Neuronal stem cell (in vitro differentiated cells): ENCODE results near the gene CLTC.

Source experiments
- DNase-seq: peaks from one replicate; pipeline ENCODE4 v3.0.0-alpha.2; 2013; ENCODE audit warnings: low spot score
- H2AFZ ChIP-seq: one replicate; pipeline ENCODE4 v1.6.1; 2013; ENCODE audit warnings: mild to moderate bottlenecking, low read length, inconsistent platforms
- H2AK5ac ChIP-seq: 2 replicates; pipeline ENCODE4 v1.6.1; 2013; ENCODE audit warnings: low read depth, mild to moderate bottlenecking, inconsistent platforms, low read length, moderate library complexity, mixed read lengths
- H2BK120ac ChIP-seq: 2 replicates; pipeline ENCODE4 v1.6.1; 2013; ENCODE audit warnings: low read depth, mild to moderate bottlenecking, inconsistent platforms, low read length, moderate library complexity, mixed read lengths
- H2BK12ac ChIP-seq: one replicate; pipeline ENCODE4 v1.6.1; 2013; ENCODE audit warnings: low read length, inconsistent platforms
- H2BK15ac ChIP-seq: 2 replicates; pipeline ENCODE4 v1.6.1; 2013; ENCODE audit warnings: mild to moderate bottlenecking, low read length, inconsistent platforms, mixed read lengths
- H2BK5ac ChIP-seq: one replicate; pipeline ENCODE4 v1.6.1; 2013; ENCODE audit warnings: inconsistent platforms, mild to moderate bottlenecking, low read length, moderate library complexity
- H3K14ac ChIP-seq: one replicate; pipeline ENCODE4 v1.6.1; 2013; ENCODE audit warnings: low read length, inconsistent platforms
- H3K18ac ChIP-seq: 2 replicates; pipeline ENCODE4 v1.6.1; 2013; ENCODE audit warnings: low read length, inconsistent platforms
- H3K23ac ChIP-seq: 2 replicates; pipeline ENCODE4 v1.6.1; 2013; ENCODE audit warnings: low read depth, mild to moderate bottlenecking, mixed read lengths, low read length, inconsistent platforms; ENCODE audit not compliant: poor library complexity
- H3K27ac ChIP-seq: replicated peaks from 3 replicates; pipeline ENCODE4 v1.5.1; 2013; ENCODE audit warnings: low read length, inconsistent platforms
- H3K27me3 ChIP-seq, 3 experiments: 2 replicates each; pipeline ENCODE4 v1.6.1; 2013; ENCODE audit warnings: low read length in 3 of 3, mild to moderate bottlenecking in 2 of 3, inconsistent platforms in 1 of 3, low read depth in 1 of 3, mixed read lengths in 1 of 3, moderate library complexity in 1 of 3; ENCODE audit not compliant: control insufficient read depth in 3 of 3, insufficient read depth in 3 of 3
- H3K36me3 ChIP-seq, 2 donors: replicated peaks in 1 of 2; 2 replicates each; pipeline ENCODE4 v1.6.1; 2013; ENCODE audit warnings: low read length in 2 of 2; ENCODE audit not compliant: control insufficient read depth in 2 of 2, insufficient read depth in 2 of 2
- H3K4ac ChIP-seq: 2 replicates; pipeline ENCODE4 v1.6.1; 2013; ENCODE audit warnings: inconsistent platforms, mild to moderate bottlenecking, low read length, moderate library complexity
- H3K4me1 ChIP-seq, 2 donors: 1 replicate in 1 of 2; 2 replicates in 1 of 2; pipeline ENCODE4 v1.6.1; 2013; ENCODE audit warnings: low read length in 2 of 2, low read depth in 1 of 2; ENCODE audit not compliant: control insufficient read depth in 2 of 2, insufficient read depth in 1 of 2
- H3K4me2 ChIP-seq: one replicate; pipeline ENCODE4 v1.6.1; 2013; ENCODE audit warnings: mild to moderate bottlenecking, low read length, inconsistent platforms; ENCODE audit not compliant: insufficient read depth, poor library complexity, severe bottlenecking
- H3K4me3 ChIP-seq, 2 donors: 2 replicates each; pipeline ENCODE4 v1.5.1; 2013; ENCODE audit warnings: low read length in 2 of 2, mild to moderate bottlenecking in 2 of 2, inconsistent platforms in 1 of 2, moderate library complexity in 1 of 2
- H3K79me1 ChIP-seq: one replicate; pipeline ENCODE4 v1.6.1; 2013; ENCODE audit warnings: low read depth, mild to moderate bottlenecking, inconsistent platforms, low read length, moderate library complexity
- H3K9ac ChIP-seq: one replicate; pipeline ENCODE4 v1.6.1; 2013; ENCODE audit warnings: mild to moderate bottlenecking, low read depth, low read length, inconsistent platforms; ENCODE audit not compliant: poor library complexity
- H3K9me3 ChIP-seq, 2 donors: replicated peaks in 1 of 2; 2 replicates each; pipeline versions ENCODE3 to v1.6.1; 2013; ENCODE audit warnings: low read length in 2 of 2, mild to moderate bottlenecking in 2 of 2, inconsistent platforms in 1 of 2, low read depth in 1 of 2, mixed read lengths in 1 of 2, moderate library complexity in 1 of 2; ENCODE audit not compliant: control insufficient read depth in 2 of 2, insufficient read depth in 1 of 2
- H4K8ac ChIP-seq: one replicate; pipeline ENCODE4 v1.6.1; 2013; ENCODE audit warnings: low read depth, mild to moderate bottlenecking, inconsistent platforms, low read length, moderate library complexity
- H4K91ac ChIP-seq: one replicate; pipeline ENCODE4 v1.6.1; 2013; ENCODE audit warnings: low read length, low read depth, mild to moderate bottlenecking, inconsistent platforms; ENCODE audit not compliant: poor library complexity
- WGBS, 2 donors: extraction: QIAGEN DNeasy Blood & Tissue Kit; methylation state at CpG; one replicate each; pipeline ENCODE4 v1.1.7; 2013; ENCODE audit warnings: missing lambda C conversion rate in 2 of 2, mixed read lengths in 1 of 2; ENCODE audit not compliant: insufficient read length in 2 of 2, insufficient replicate concordance in 1 of 2; ENCODE audit errors: extremely low coverage in 2 of 2; 5-methylcytosine and 5-hydroxymethylcytosine counted together

Gene CLTC

GRCh38 chr17:59632398-59632797 is 12.7 kb downstream of the CLTC start:
- DNase-seq: no peak
- H3K18ac ChIP-seq: no peak overlapping the region
- no peaks in the 10 kb centered on the region for H3K27me3 ChIP-seq
- H4K8ac ChIP-seq: no peak overlapping the region
- no peak overlapping the region for H3K4ac ChIP-seq
- no peak overlapping the region for H4K91ac ChIP-seq
- peaks cover 0 to 13% of the 10 kb centered on the region in 2 donors for H3K4me1 ChIP-seq
- no peak overlapping the region for H2AFZ ChIP-seq
- no peak overlapping the region for H3K9ac ChIP-seq
- WGBS, 2 donors: no CpG with 5 or more reads among the region's 6 CpGs
- H3K4me2 ChIP-seq: no peak overlapping the region
- no peak overlapping the region for H3K14ac ChIP-seq
- peaks cover 0 to 2% of the 10 kb centered on the region in 2 donors for H3K9me3 ChIP-seq
- H3K36me3 ChIP-seq: peaks cover 0 to 57% of the 10 kb centered on the region in 2 donors
- peaks cover 8% of the 10 kb centered on the region for H3K79me1 ChIP-seq
- H2BK15ac ChIP-seq: no peak overlapping the region
- no peak overlapping the region for H3K4me3 ChIP-seq
- H2BK5ac ChIP-seq: no peak overlapping the region
- no peak overlapping the region for H3K23ac ChIP-seq
- no peak overlapping the region for H3K27ac ChIP-seq
- H2BK12ac ChIP-seq: no peak overlapping the region
- no peak overlapping the region for H2AK5ac ChIP-seq
- H2BK120ac ChIP-seq: no peak overlapping the region

GRCh38 chr17:59633658-59634359 is 14.1 kb downstream of the CLTC start:
- Histone ChIP-seq H2AFZ (no peak overlapping the region), H4K8ac (no peak overlapping the region), H3K36me3 (peaks cover 0 to 44% of the 10 kb centered on the region in 2 donors), H4K91ac (no peak overlapping the region), H2AK5ac (no peak overlapping the region), H3K27me3 (no peaks in the 10 kb centered on the region), H3K79me1 (peaks cover 10% of the 10 kb centered on the region), H3K4me3 (no peak overlapping the region), H3K27ac (no peak overlapping the region), H2BK12ac (no peak overlapping the region), H3K4me1 (peaks cover 0 to 13% of the 10 kb centered on the region in 2 donors), H3K4me2 (no peak overlapping the region), H2BK120ac (no peak overlapping the region), H3K23ac (no peak overlapping the region), H2BK5ac (no peak overlapping the region), H3K9me3 (peaks cover 0 to 2% of the 10 kb centered on the region in 2 donors), H3K18ac (no peak overlapping the region), H2BK15ac (no peak overlapping the region), H3K9ac (no peak overlapping the region), H3K14ac (no peak overlapping the region), H3K4ac (no peak overlapping the region)
- no CpG with 5 or more reads among the region's 5 CpGs for WGBS, 2 donors
- DNase-seq: no peak

GRCh38 chr17:59634632-59635541 is 15.2 kb downstream of the CLTC start:
- Histone ChIP-seq H3K27me3 (no peaks in the 10 kb centered on the region), H3K27ac (no peak overlapping the region), H2AFZ (no peak overlapping the region), H3K4me3 (no peak overlapping the region), H3K23ac (no peak overlapping the region), H4K8ac (no peak overlapping the region), H3K14ac (no peak overlapping the region), H2BK12ac (no peak overlapping the region), H3K4me1 (peaks cover 0 to 13% of the 10 kb centered on the region in 2 donors), H2BK5ac (no peak overlapping the region), H3K79me1 (peaks cover 10% of the 10 kb centered on the region), H3K36me3 (peaks cover 0 to 34% of the 10 kb centered on the region in 2 donors), H3K4ac (no peak overlapping the region), H2BK15ac (no peak overlapping the region), H2BK120ac (no peak overlapping the region), H2AK5ac (no peak overlapping the region), H4K91ac (no peak overlapping the region), H3K9ac (no peak overlapping the region), H3K4me2 (no peak overlapping the region), H3K18ac (no peak overlapping the region), H3K9me3 (no peaks in the 10 kb centered on the region)
- no CpG with 5 or more reads among the region's 3 CpGs for WGBS, 2 donors
- DNase-seq: no peak
